ENCODE measurements around the gene THAP7. TPM values are rescaled to one million over a fixed set of nuclear protein-coding genes. Genes with fewer than 3 reads are reported as not detected.

The THAP7 gene
- total and polyA plus RNA-seq, 2 of the 13 experiments (the other 11 are each of a cell fraction or from before 2014, with no cell fraction given) = 13.0 to 25.5 TPM

- TF ChIP-seq, protein P1, sequence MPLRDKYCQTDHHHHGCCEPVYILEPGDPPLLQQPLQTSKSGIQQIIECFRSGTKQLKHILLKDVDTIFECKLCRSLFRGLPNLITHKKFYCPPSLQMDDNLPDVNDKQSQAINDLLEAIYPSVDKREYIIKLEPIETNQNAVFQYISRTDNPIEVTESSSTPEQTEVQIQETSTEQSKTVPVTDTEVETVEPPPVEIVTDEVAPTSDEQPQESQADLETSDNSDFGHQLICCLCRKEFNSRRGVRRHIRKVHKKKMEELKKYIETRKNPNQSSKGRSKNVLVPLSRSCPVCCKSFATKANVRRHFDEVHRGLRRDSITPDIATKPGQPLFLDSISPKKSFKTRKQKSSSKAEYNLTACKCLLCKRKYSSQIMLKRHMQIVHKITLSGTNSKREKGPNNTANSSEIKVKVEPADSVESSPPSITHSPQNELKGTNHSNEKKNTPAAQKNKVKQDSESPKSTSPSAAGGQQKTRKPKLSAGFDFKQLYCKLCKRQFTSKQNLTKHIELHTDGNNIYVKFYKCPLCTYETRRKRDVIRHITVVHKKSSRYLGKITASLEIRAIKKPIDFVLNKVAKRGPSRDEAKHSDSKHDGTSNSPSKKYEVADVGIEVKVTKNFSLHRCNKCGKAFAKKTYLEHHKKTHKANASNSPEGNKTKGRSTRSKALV (CRISPR knock-in tag; IDR thresholded peaks at IDR 0.05) = 0 out of 2 replicates have a peak, but pooled peaks have one; percentile 1
- peak; percentile 50; the same call in 1 of the 2 replicates for TF ChIP-seq KLF6 (CRISPR knock-in tag; IDR thresholded peaks at IDR 0.05)
- no peak for TF ChIP-seq SIN3A (IDR thresholded peaks at IDR 0.05; ENCODE audit: borderline replicate concordance, low read depth, low read length)
- TF ChIP-seq, protein P2, sequence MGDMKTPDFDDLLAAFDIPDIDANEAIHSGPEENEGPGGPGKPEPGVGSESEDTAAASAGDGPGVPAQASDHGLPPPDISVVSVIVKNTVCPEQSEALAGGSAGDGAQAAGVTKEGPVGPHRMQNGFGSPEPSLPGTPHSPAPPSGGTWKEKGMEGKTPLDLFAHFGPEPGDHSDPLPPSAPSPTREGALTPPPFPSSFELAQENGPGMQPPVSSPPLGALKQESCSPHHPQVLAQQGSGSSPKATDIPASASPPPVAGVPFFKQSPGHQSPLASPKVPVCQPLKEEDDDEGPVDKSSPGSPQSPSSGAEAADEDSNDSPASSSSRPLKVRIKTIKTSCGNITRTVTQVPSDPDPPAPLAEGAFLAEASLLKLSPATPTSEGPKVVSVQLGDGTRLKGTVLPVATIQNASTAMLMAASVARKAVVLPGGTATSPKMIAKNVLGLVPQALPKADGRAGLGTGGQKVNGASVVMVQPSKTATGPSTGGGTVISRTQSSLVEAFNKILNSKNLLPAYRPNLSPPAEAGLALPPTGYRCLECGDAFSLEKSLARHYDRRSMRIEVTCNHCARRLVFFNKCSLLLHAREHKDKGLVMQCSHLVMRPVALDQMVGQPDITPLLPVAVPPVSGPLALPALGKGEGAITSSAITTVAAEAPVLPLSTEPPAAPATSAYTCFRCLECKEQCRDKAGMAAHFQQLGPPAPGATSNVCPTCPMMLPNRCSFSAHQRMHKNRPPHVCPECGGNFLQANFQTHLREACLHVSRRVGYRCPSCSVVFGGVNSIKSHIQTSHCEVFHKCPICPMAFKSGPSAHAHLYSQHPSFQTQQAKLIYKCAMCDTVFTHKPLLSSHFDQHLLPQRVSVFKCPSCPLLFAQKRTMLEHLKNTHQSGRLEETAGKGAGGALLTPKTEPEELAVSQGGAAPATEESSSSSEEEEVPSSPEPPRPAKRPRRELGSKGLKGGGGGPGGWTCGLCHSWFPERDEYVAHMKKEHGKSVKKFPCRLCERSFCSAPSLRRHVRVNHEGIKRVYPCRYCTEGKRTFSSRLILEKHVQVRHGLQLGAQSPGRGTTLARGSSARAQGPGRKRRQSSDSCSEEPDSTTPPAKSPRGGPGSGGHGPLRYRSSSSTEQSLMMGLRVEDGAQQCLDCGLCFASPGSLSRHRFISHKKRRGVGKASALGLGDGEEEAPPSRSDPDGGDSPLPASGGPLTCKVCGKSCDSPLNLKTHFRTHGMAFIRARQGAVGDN (CRISPR knock-in tag; IDR thresholded peaks at IDR 0.05) = peak; percentile 40
- 0 out of 2 replicates have a peak, but pooled peaks have one; percentile 23 for TF ChIP-seq ZMYM4 (CRISPR knock-in tag; IDR thresholded peaks at IDR 0.05)
- TF ChIP-seq SAP130 (CRISPR knock-in tag; IDR thresholded peaks at IDR 0.05; ENCODE audit: low read depth) = peak; percentile 52; the same call in 1 of the 2 replicates
- TF ChIP-seq MYC (CRISPR knock-in tag; IDR thresholded peaks at IDR 0.05; ENCODE audit: borderline replicate concordance) = peak; percentile 25; the same call in 1 of the 2 replicates
- peak; percentile 62; the same call in 1 of the 2 replicates for TF ChIP-seq MTF2 (CRISPR knock-in tag; IDR thresholded peaks at IDR 0.05; ENCODE audit: borderline replicate concordance)
- 0 out of 2 replicates have a peak, but pooled peaks have one; percentile 12 for TF ChIP-seq ZFP91 (CRISPR knock-in tag; IDR thresholded peaks at IDR 0.05; ENCODE audit: borderline replicate concordance)
Observed at GRCh38 chr22:20957683-20958431, 44.1 kb downstream of the THAP7 start (continued).
